Stimulated activated memory B cell treated with anti-CD40 and anti-IgM and Interleukin-4, amounts not matched to agents 10 μg/mL and 1 μg/mL and 100 μg/mL, for 72 hours (primary cell): ENCODE data around the gene FMNL2.
A peak's percentile ranks its signal among the peaks of the same experiment; 100 is the strongest.

Experiments used
- ATAC-seq: fragments of 150-1000 bp; cut with Tn5 transposase; 2 replicates; pipeline ENCODE4 v1.10.0; 2021
- H3K27ac Mint-ChIP-seq: one replicate; pipeline ENCODE4 v1.8.0; 2022; ENCODE audit warnings: mild to moderate bottlenecking, mixed read lengths
- H3K27me3 Mint-ChIP-seq: one replicate; pipeline ENCODE4 v1.8.0; 2022; ENCODE audit warnings: mixed read lengths
- H3K36me3 Mint-ChIP-seq: one replicate; pipeline ENCODE4 v1.8.0; 2022; ENCODE audit warnings: mixed read lengths
- H3K4me1 Mint-ChIP-seq: one replicate; pipeline ENCODE4 v1.8.0; 2022; ENCODE audit warnings: mixed read lengths
- H3K4me3 Mint-ChIP-seq: one replicate; pipeline ENCODE4 v1.8.0; 2022; ENCODE audit warnings: mild to moderate bottlenecking, moderate library complexity, mixed read lengths
- H3K9me3 Mint-ChIP-seq: one replicate; pipeline ENCODE4 v1.8.0; 2022; ENCODE audit warnings: mixed read lengths

Gene FMNL2

GRCh38 chr2:152413228-152414030 lies 78.5 kb downstream of the FMNL2 start:
- no peaks in the 10 kb centered on the region for H3K36me3 Mint-ChIP-seq
- H3K27ac Mint-ChIP-seq: no peak overlapping the region
- no peak overlapping the region for H3K4me3 Mint-ChIP-seq
- no peak for ATAC-seq
- H3K27me3 Mint-ChIP-seq: no peaks in the 10 kb centered on the region
- no peaks in the 10 kb centered on the region for H3K9me3 Mint-ChIP-seq
- no peaks in the 10 kb centered on the region for H3K4me1 Mint-ChIP-seq

GRCh38 chr2:152415231-152415642 lies 80.3 kb downstream of the FMNL2 start:
- Mint-ChIP-seq H3K27me3 (no peaks in the 10 kb centered on the region), H3K36me3 (no peaks in the 10 kb centered on the region), H3K4me3 (no peak overlapping the region), H3K27ac (no peak overlapping the region), H3K9me3 (no peaks in the 10 kb centered on the region), H3K4me1 (no peaks in the 10 kb centered on the region)
- ATAC-seq: no peak

- H3K9me3 Mint-ChIP-seq: no peaks in the 10 kb centered on the region
- no peak overlapping the region for H3K4me3 Mint-ChIP-seq
- no peaks in the 10 kb centered on the region for H3K4me1 Mint-ChIP-seq
- H3K27me3 Mint-ChIP-seq: no peaks in the 10 kb centered on the region
- ATAC-seq: no peak
- no peak overlapping the region for H3K27ac Mint-ChIP-seq
- H3K36me3 Mint-ChIP-seq: no peaks in the 10 kb centered on the region
Measured at GRCh38 chr2:152415796-152416195, 80.8 kb downstream of the FMNL2 start.

- Mint-ChIP-seq H3K36me3 (no peaks in the 10 kb centered on the region), H3K4me3 (no peak overlapping the region), H3K4me1 (no peaks in the 10 kb centered on the region), H3K9me3 (no peaks in the 10 kb centered on the region), H3K27ac (no peak overlapping the region), H3K27me3 (no peaks in the 10 kb centered on the region)
- no peak for ATAC-seq
Measured at GRCh38 chr2:152418688-152419087, 83.7 kb downstream of the FMNL2 start.

- no peaks in the 10 kb centered on the region for H3K9me3 Mint-ChIP-seq
- H3K4me1 Mint-ChIP-seq: no peaks in the 10 kb centered on the region
- no peak for ATAC-seq
- H3K36me3 Mint-ChIP-seq: no peaks in the 10 kb centered on the region
- no peak overlapping the region for H3K4me3 Mint-ChIP-seq
- H3K27ac Mint-ChIP-seq: no peak overlapping the region
- no peaks in the 10 kb centered on the region for H3K27me3 Mint-ChIP-seq
Measured at GRCh38 chr2:152419944-152420343, 85.0 kb downstream of the FMNL2 start.

GRCh38 chr2:152420363-152420762 lies 85.4 kb downstream of the FMNL2 start:
- Mint-ChIP-seq H3K27ac (no peak overlapping the region), H3K4me3 (no peak overlapping the region), H3K36me3 (no peaks in the 10 kb centered on the region), H3K4me1 (no peaks in the 10 kb centered on the region), H3K27me3 (no peaks in the 10 kb centered on the region), H3K9me3 (no peaks in the 10 kb centered on the region)
- ATAC-seq: peak; percentile 31

- Mint-ChIP-seq H3K27ac (no peak overlapping the region), H3K36me3 (no peaks in the 10 kb centered on the region), H3K4me3 (no peak overlapping the region), H3K27me3 (no peaks in the 10 kb centered on the region), H3K9me3 (no peaks in the 10 kb centered on the region), H3K4me1 (no peaks in the 10 kb centered on the region)
- no peak for ATAC-seq
Measured at GRCh38 chr2:152420936-152421335, 86.0 kb downstream of the FMNL2 start.

GRCh38 chr2:152421521-152422370 lies 86.8 kb downstream of the FMNL2 start:
- peak; percentile 61 for ATAC-seq
- Mint-ChIP-seq H3K4me3 (no peak overlapping the region), H3K4me1 (no peaks in the 10 kb centered on the region), H3K27ac (no peak overlapping the region), H3K36me3 (no peaks in the 10 kb centered on the region), H3K9me3 (no peaks in the 10 kb centered on the region), H3K27me3 (no peaks in the 10 kb centered on the region)

- Mint-ChIP-seq H3K4me3 (no peak overlapping the region), H3K36me3 (no peaks in the 10 kb centered on the region), H3K9me3 (no peaks in the 10 kb centered on the region), H3K27ac (no peak overlapping the region), H3K27me3 (no peaks in the 10 kb centered on the region), H3K4me1 (peaks cover 2% of the 10 kb centered on the region)
- ATAC-seq: no peak
Measured at GRCh38 chr2:152423684-152424083, 88.7 kb downstream of the FMNL2 start.

- Mint-ChIP-seq H3K27ac (no peak overlapping the region), H3K27me3 (no peaks in the 10 kb centered on the region), H3K36me3 (no peaks in the 10 kb centered on the region), H3K9me3 (no peaks in the 10 kb centered on the region), H3K4me1 (peaks cover 5% of the 10 kb centered on the region), H3K4me3 (no peak overlapping the region)
- no peak for ATAC-seq
Measured at GRCh38 chr2:152425765-152426727, 91.1 kb downstream of the FMNL2 start.

- Mint-ChIP-seq H3K36me3 (no peaks in the 10 kb centered on the region), H3K9me3 (no peaks in the 10 kb centered on the region), H3K4me3 (no peak overlapping the region), H3K4me1 (peaks cover 5% of the 10 kb centered on the region), H3K27me3 (no peaks in the 10 kb centered on the region), H3K27ac (no peak overlapping the region)
- ATAC-seq: no peak
Measured at GRCh38 chr2:152426801-152427200, 91.8 kb downstream of the FMNL2 start.

- peaks cover 10% of the 10 kb centered on the region for H3K4me1 Mint-ChIP-seq
Measured at GRCh38 chr2:152427902-152428301, 92.9 kb downstream of the FMNL2 start.

GRCh38 chr2:152428800-152429582 lies 94.0 kb downstream of the FMNL2 start:
- ATAC-seq: no peak
- peaks cover 10% of the 10 kb centered on the region for H3K4me1 Mint-ChIP-seq
- H3K9me3 Mint-ChIP-seq: no peaks in the 10 kb centered on the region
- no peaks in the 10 kb centered on the region for H3K27me3 Mint-ChIP-seq
- no peaks in the 10 kb centered on the region for H3K36me3 Mint-ChIP-seq
- H3K4me3 Mint-ChIP-seq: no peak overlapping the region
- no peak overlapping the region for H3K27ac Mint-ChIP-seq

More at GRCh38 chr2:152427902-152428301, 92.9 kb downstream of the FMNL2 start:
- no peak overlapping the region for H3K4me3 Mint-ChIP-seq
- H3K36me3 Mint-ChIP-seq: no peaks in the 10 kb centered on the region
- no peak overlapping the region for H3K27ac Mint-ChIP-seq
- no peaks in the 10 kb centered on the region for H3K27me3 Mint-ChIP-seq
- no peak for ATAC-seq
- no peaks in the 10 kb centered on the region for H3K9me3 Mint-ChIP-seq

GRCh38 chr2:152430876-152431275 lies 95.9 kb downstream of the FMNL2 start:
- no peak overlapping the region for H3K27ac Mint-ChIP-seq
- no peak for ATAC-seq
- H3K36me3 Mint-ChIP-seq: no peaks in the 10 kb centered on the region
- H3K9me3 Mint-ChIP-seq: no peaks in the 10 kb centered on the region
- H3K27me3 Mint-ChIP-seq: no peaks in the 10 kb centered on the region
- no peak overlapping the region for H3K4me3 Mint-ChIP-seq
- peaks cover 10% of the 10 kb centered on the region for H3K4me1 Mint-ChIP-seq
